Gastroesophageal sphincter (tissue), 4 donors: ENCODE data around the gene SAMD4A. TPM values are rescaled to one million over a fixed set of nuclear protein-coding genes. Genes with fewer than 3 reads are reported as not detected.

ENCODE experiments used
- ATAC-seq: fragments of 150-250 bp; one replicate; pipeline ENCODE4 v1.9.1; 2016; ENCODE audit warnings: mild to moderate bottlenecking, moderate library complexity
- H3K27ac ChIP-seq, 4 donors: fragments of 200-600 bp; sonication (generic) in 3 of 4; 1 replicate in 3 of 4; 2 replicates in 1 of 4; pipeline ENCODE4 v1.5.1; 2016 to 2019
- H3K27me3 ChIP-seq: fragments of 200-600 bp; sonication (generic); one replicate; pipeline ENCODE4 v1.5.1; 2019
- H3K36me3 ChIP-seq, 2 donors: fragments of 200-600 bp; sonication (generic); one replicate each; pipeline ENCODE4 v1.5.1; 2019; ENCODE audit warnings: control low read depth in 1 of 2
- H3K4me1 ChIP-seq, 3 donors: fragments of 200-600 bp; sonication (generic); 1 replicate in 2 of 3; 2 replicates in 1 of 3; pipeline ENCODE4 v1.5.1; 2016 to 2019; ENCODE audit warnings: control low read depth in 2 of 3
- H3K4me3 ChIP-seq, 2 donors: fragments of 200-600 bp; sonication (generic); one replicate each; pipeline ENCODE4 v1.5.1; 2019; ENCODE audit warnings: mild to moderate bottlenecking in 1 of 2, moderate library complexity in 1 of 2
- H3K9me3 ChIP-seq, 3 donors: fragments of 200-600 bp; sonication (generic); one replicate each; pipeline ENCODE4 v1.5.1; 2017 to 2019; ENCODE audit warnings: control low read depth in 2 of 3
- CTCF ChIP-seq, 4 experiments: fragments of 200-600 bp in 2 of 4; fragments of 450-650 bp in 2 of 4; sonication (generic) in 1 of 4; IDR thresholded peaks; one replicate each; pipeline ENCODE4 v1.5.1; 2017 to 2019; ENCODE audit warnings: antibody characterized with exemption in 4 of 4, mild to moderate bottlenecking in 2 of 4, moderate library complexity in 2 of 4
- EP300 ChIP-seq: sonication (generic); formaldehyde crosslinking; IDR thresholded peaks from one replicate; pipeline ENCODE4 v1.6.1; 2017; ENCODE audit warnings: antibody characterized with exemption, mild to moderate bottlenecking
- POLR2A ChIP-seq, 2 donors: fragments of 450-650 bp; IDR thresholded peaks; one replicate each; pipeline ENCODE4 v1.6.1; 2017; ENCODE audit warnings: antibody characterized with exemption in 2 of 2, mild to moderate bottlenecking in 2 of 2, moderate library complexity in 1 of 2
- POLR2AphosphoS5 ChIP-seq: sonication (generic); formaldehyde crosslinking; IDR thresholded peaks from one replicate; pipeline ENCODE4 v1.6.1; 2017; ENCODE audit warnings: antibody characterized with exemption
- WGBS, 2 donors: methylation state at CpG; one replicate each; pipeline ENCODE4 v1.1.5; 2018; ENCODE audit warnings: low coverage in 1 of 2; 5-methylcytosine and 5-hydroxymethylcytosine counted together
- total RNA-seq, 4 donors: library from RNA; depleted of rRNA; stranded (reverse); fragments of >200 nt; gene quantifications; one replicate each; pipeline ENCODE4 v1.1.0, GENCODE V29; 2016

Gene SAMD4A
- total RNA-seq, 4 donors from 2014 or later: 65.2 to 163 (median 89.7) TPM

- WGBS, 2 donors: 10 to 16% methylated on average over 10 to 13 of the region's 13 CpGs
- ATAC-seq: peak; percentile 57
- no peaks in the 10 kb centered on the region for H3K36me3 ChIP-seq
- no peaks in the 10 kb centered on the region for H3K27me3 ChIP-seq
- H3K27ac ChIP-seq: peak overlapping the region; percentile 80 to 92 (median 84)
- peak; percentile 6 for TF ChIP-seq POLR2AphosphoS5
- no peak for TF ChIP-seq POLR2A (IDR thresholded peaks at IDR 0.05)
- H3K4me1 ChIP-seq: peaks cover 18 to 65% (median 44%) of the 10 kb centered on the region in 3 donors
- H3K4me3 ChIP-seq: peak overlapping the region; percentile 20 to 39
- H3K9me3 ChIP-seq: no peaks in the 10 kb centered on the region
Observed at GRCh38 chr14:54627540-54628363, 60.8 kb downstream of the SAMD4A start.

- TF ChIP-seq POLR2AphosphoS5 (no peak), POLR2A (IDR thresholded peaks at IDR 0.05) (no peak), CTCF (IDR thresholded peaks at IDR 0.05) (no peak), EP300 (no peak)
- Histone ChIP-seq H3K27ac (peak overlapping the region in 3 of 4 donors; percentile 80 to 87 (median 82)), H3K9me3 (no peaks in the 10 kb centered on the region), H3K36me3 (no peaks in the 10 kb centered on the region), H3K27me3 (no peaks in the 10 kb centered on the region), H3K4me3 (no peak overlapping the region), H3K4me1 (peaks cover 17 to 70% (median 40%) of the 10 kb centered on the region in 3 donors)
- ATAC-seq: no peak
- WGBS, 2 donors: 57 to 89% methylated on average over 3 of the region's 3 CpGs
Observed at GRCh38 chr14:54629183-54629582, 62.3 kb downstream of the SAMD4A start.

- TF ChIP-seq POLR2AphosphoS5 (no peak), EP300 (no peak), POLR2A (IDR thresholded peaks at IDR 0.05) (no peak), CTCF (IDR thresholded peaks at IDR 0.05) (no peak)
- Histone ChIP-seq H3K36me3 (no peaks in the 10 kb centered on the region), H3K4me3 (no peak overlapping the region), H3K9me3 (no peaks in the 10 kb centered on the region), H3K27me3 (no peaks in the 10 kb centered on the region), H3K4me1 (peaks cover 15 to 64% (median 34%) of the 10 kb centered on the region in 3 donors), H3K27ac (peak overlapping the region in 1 of 4 donors; percentile 80)
- WGBS, 2 donors: 39 to 45% methylated on average over 3 of the region's 3 CpGs
- ATAC-seq: no peak
Observed at GRCh38 chr14:54629635-54630360, 62.9 kb downstream of the SAMD4A start.

- Histone ChIP-seq H3K9me3 (no peaks in the 10 kb centered on the region), H3K36me3 (no peaks in the 10 kb centered on the region), H3K27ac (no peak overlapping the region), H3K4me1 (peaks cover 15 to 52% (median 22%) of the 10 kb centered on the region in 3 donors), H3K4me3 (no peak overlapping the region), H3K27me3 (no peaks in the 10 kb centered on the region)
- ATAC-seq: no peak
- TF ChIP-seq POLR2AphosphoS5 (no peak), EP300 (no peak), POLR2A (IDR thresholded peaks at IDR 0.05) (no peak), CTCF (IDR thresholded peaks at IDR 0.05) (no peak)
- 18 to 22% methylated on average over 1 of the region's 1 CpG for WGBS, 2 donors
Observed at GRCh38 chr14:54631016-54631415, 64.1 kb downstream of the SAMD4A start.

- WGBS, 2 donors: 83 to 91% methylated on average over 1 of the region's 1 CpG
- peaks cover 6 to 40% (median 14%) of the 10 kb centered on the region in 3 donors for H3K4me1 ChIP-seq
Observed at GRCh38 chr14:54632452-54632851, 65.5 kb downstream of the SAMD4A start.

More at GRCh38 chr14:54632452-54632851, 65.5 kb downstream of the SAMD4A start:
- no peak for ATAC-seq
- Histone ChIP-seq H3K9me3 (no peaks in the 10 kb centered on the region), H3K27me3 (no peaks in the 10 kb centered on the region), H3K27ac (no peak overlapping the region), H3K4me3 (no peak overlapping the region), H3K36me3 (no peaks in the 10 kb centered on the region)
- TF ChIP-seq POLR2AphosphoS5 (no peak), EP300 (no peak), POLR2A (IDR thresholded peaks at IDR 0.05) (no peak), CTCF (IDR thresholded peaks at IDR 0.05) (no peak)
